Ishikawa (cell line): ENCODE measurements around the gene MLLT3.

Experiments
- CEBPB ChIP-seq: IDR thresholded peaks from 2 replicates; pipeline ENCODE4 v1.6.1; 2012
- CREB1 ChIP-seq: IDR thresholded peaks from 2 replicates; pipeline ENCODE4 v1.6.1; 2012; ENCODE audit warnings: low read depth
- EGR1 ChIP-seq: IDR thresholded peaks from 2 replicates; pipeline ENCODE4 v1.6.1; 2012
- EP300 ChIP-seq: IDR thresholded peaks from 2 replicates; pipeline ENCODE4 v1.6.1; 2012; ENCODE audit warnings: borderline replicate concordance
- FOXM1 ChIP-seq: IDR thresholded peaks from 2 replicates; pipeline ENCODE4 v1.6.1; 2012; ENCODE audit warnings: low read depth, borderline replicate concordance
- MAX ChIP-seq: IDR thresholded peaks from 2 replicates; pipeline ENCODE4 v1.6.1; 2012
- RAD21 ChIP-seq: IDR thresholded peaks from 2 replicates; pipeline ENCODE4 v1.6.1; 2012; ENCODE audit warnings: low read depth
- REST ChIP-seq: IDR thresholded peaks from 2 replicates; pipeline ENCODE4 v1.6.1; 2012; ENCODE audit warnings: low read depth, mild to moderate bottlenecking
- TAF1 ChIP-seq: IDR thresholded peaks from 2 replicates; pipeline ENCODE4 v1.6.1; 2012; ENCODE audit warnings: low read depth, mild to moderate bottlenecking
- TEAD4 ChIP-seq: IDR thresholded peaks from 2 replicates; pipeline ENCODE4 v1.6.1; 2012
- TF ChIP-seq, protein P1 (sequence below): IDR thresholded peaks from 2 replicates; pipeline ENCODE4 v1.6.1; 2012

DNA sequence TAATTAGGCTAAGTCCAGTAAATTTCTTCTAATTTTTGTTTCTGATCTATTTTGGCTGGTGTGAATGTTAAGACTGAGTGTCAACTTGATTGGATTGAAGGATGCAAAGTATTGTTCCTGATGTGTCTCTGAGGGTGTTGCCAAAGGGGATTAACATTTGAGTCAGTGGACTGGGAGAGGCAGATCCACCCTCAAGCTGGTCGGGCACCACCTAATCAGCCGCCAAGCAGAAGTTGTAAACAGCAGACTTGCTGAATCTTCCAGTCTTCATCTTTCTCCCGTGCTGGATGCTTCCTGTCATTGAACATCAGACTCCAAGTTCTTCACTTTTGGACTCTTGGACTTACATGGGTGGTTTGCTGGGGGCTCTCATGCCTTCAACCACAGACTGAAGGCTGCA is 21.4 kb upstream of the MLLT3 start:
- TF ChIP-seq TEAD4 (no peak), CEBPB (no peak), CREB1 (no peak), EGR1 (no peak), FOXM1 (no peak), TAF1 (no peak), MAX (no peak), REST (no peak), RAD21 (no peak), EP300 (no peak)
- TF ChIP-seq, protein P1, sequence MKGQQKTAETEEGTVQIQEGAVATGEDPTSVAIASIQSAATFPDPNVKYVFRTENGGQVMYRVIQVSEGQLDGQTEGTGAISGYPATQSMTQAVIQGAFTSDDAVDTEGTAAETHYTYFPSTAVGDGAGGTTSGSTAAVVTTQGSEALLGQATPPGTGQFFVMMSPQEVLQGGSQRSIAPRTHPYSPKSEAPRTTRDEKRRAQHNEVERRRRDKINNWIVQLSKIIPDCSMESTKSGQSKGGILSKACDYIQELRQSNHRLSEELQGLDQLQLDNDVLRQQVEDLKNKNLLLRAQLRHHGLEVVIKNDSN: no peak
